AG04450 (cell line): ENCODE data around the gene EMSY. TPM values are rescaled to one million over a fixed set of nuclear protein-coding genes. Genes with fewer than 3 reads are reported as not detected.
"Not testable (repeated sequence)": the region's sequence is repeated elsewhere in the genome, so short reads cannot be mapped to it uniquely, and the experiment has no call there.

Source experiments
- CTCF ChIA-PET: fragments of 300-600, 350-600 bp; formaldehyde crosslinking; extraction: SDS; loops from one replicate; lab custom pipeline; 2022; ENCODE audit warnings: antibody characterized with exemption, inconsistent platforms; lab: Charles Lee
- POLR2A ChIA-PET: fragments of 350-600 bp; formaldehyde crosslinking; extraction: SDS; loops from one replicate; lab custom pipeline; 2021; ENCODE audit warnings: antibody characterized with exemption, inconsistent platforms; lab: Yijun Ruan, JAX
- DNase-seq: peaks from one replicate; pipeline ENCODE4 v3.0.0-alpha.2; 2011; ENCODE audit warnings: low read depth, low spot score
- H3K27ac ChIP-seq: one replicate; pipeline ENCODE4 v1.5.1; 2012; ENCODE audit warnings: low read depth, low read length, control low read depth
- H3K27me3 ChIP-seq: one replicate; pipeline ENCODE4 v1.6.0; 2012; ENCODE audit warnings: low read length; ENCODE audit not compliant: control insufficient read depth, insufficient read depth
- H3K4me3 ChIP-seq: 2 replicates; pipeline ENCODE4 v1.5.1; 2011; ENCODE audit warnings: mild to moderate bottlenecking, low read depth, low read length, control low read depth
- H3K9me3 ChIP-seq: 2 replicates; pipeline ENCODE4 v1.5.1; 2012; ENCODE audit warnings: low read length; ENCODE audit not compliant: control insufficient read depth, insufficient read depth
- CTCF ChIP-seq: IDR thresholded peaks from 2 replicates; pipeline ENCODE4 v1.5.1; 2011; ENCODE audit warnings: low read depth, low read length, control low read depth, inconsistent platforms
- polyA plus RNA-seq: library from polyadenylated mRNA; depleted of rRNA; stranded (reverse); fragments of >200 nt; gene quantifications from 2 replicates; pipeline ENCODE4 v1.2.3, GENCODE V29; 2011

Gene EMSY
- polyA plus RNA-seq, 1 experiment, result 18.6 TPM

- CTCF ChIA-PET, result no interaction called here
- peaks cover 5% of the 10 kb centered on the region for H3K27me3 ChIP-seq
- no peaks in the 10 kb centered on the region; the same call in 1 of the 2 replicates for H3K9me3 ChIP-seq
- DNase-seq, result no peak
- H3K27ac ChIP-seq, result no peak overlapping the region
- no peak overlapping the region for H3K4me3 ChIP-seq
- POLR2A ChIA-PET, result no interaction called here
- TF ChIP-seq CTCF, result no peak
Measured at GRCh38 chr11:76591416-76591815, 146.6 kb downstream of the EMSY start.

- Histone ChIP-seq H3K4me3 (no peak overlapping the region), H3K27ac (no peak overlapping the region), H3K9me3 (no peaks in the 10 kb centered on the region; the same call in 1 of the 2 replicates), H3K27me3 (peaks cover 5% of the 10 kb centered on the region)
- no peak for DNase-seq
- CTCF ChIA-PET, result interaction anchor here (0.6 kb wide), 1 partner anchor 91 kb away, joined by 3 read pairs; no protein-coding TSS in a partner anchor
- no peak for TF ChIP-seq CTCF
- POLR2A ChIA-PET, result no interaction called here
Measured at GRCh38 chr11:76592025-76592914, 147.5 kb downstream of the EMSY start.

- ChIA-PET CTCF (interaction anchor here (0.6 kb wide), 1 partner anchor 91 kb away, joined by 3 read pairs; no protein-coding TSS in a partner anchor), POLR2A (no interaction called here)
- H3K27ac ChIP-seq, result no peak overlapping the region
- H3K4me3 ChIP-seq, result no peak overlapping the region
- TF ChIP-seq CTCF, result no peak
- DNase-seq, result no peak
- no peaks in the 10 kb centered on the region; the same call in 1 of the 2 replicates for H3K9me3 ChIP-seq
- peaks cover 5% of the 10 kb centered on the region for H3K27me3 ChIP-seq
Measured at GRCh38 chr11:76592961-76593360, 148.1 kb downstream of the EMSY start.

GRCh38 chr11:76595091-76595490 lies 150.3 kb downstream of the EMSY start:
- H3K27me3 ChIP-seq, CTCF ChIA-PET, H3K9me3 ChIP-seq, H3K27ac ChIP-seq, DNase-seq, H3K4me3 ChIP-seq, POLR2A ChIA-PET: not testable (repeated sequence)

GRCh38 chr11:76596652-76597051 lies 151.8 kb downstream of the EMSY start:
- POLR2A ChIA-PET, result no interaction called here
- H3K27ac ChIP-seq, result no peak overlapping the region
- TF ChIP-seq CTCF, result no peak
- H3K27me3 ChIP-seq, result peaks cover 5% of the 10 kb centered on the region
- H3K9me3 ChIP-seq, result no peaks in the 10 kb centered on the region; the same call in 1 of the 2 replicates
- CTCF ChIA-PET, result interaction anchor here (0.8 kb wide), 1 partner anchor 9 kb away, joined by 3 read pairs; no protein-coding TSS in a partner anchor
- no peak overlapping the region for H3K4me3 ChIP-seq
- no peak for DNase-seq
